T-cell (primary cell): ENCODE data around the gene SH3GL3. TPM values are rescaled to one million over a fixed set of nuclear protein-coding genes. Genes with fewer than 3 reads are reported as not detected.

Experiments
- ATAC-seq, 4 experiments: fragments of 200-7000 bp in 3 of 4; fragments of 150-1000 bp in 1 of 4; cut with Tn5 transposase; replicated peaks in 1 of 4; 1 replicate in 3 of 4; 2 replicates in 1 of 4; pipeline ENCODE4 v1.10.0; 2021; ENCODE audit warnings: moderate library complexity in 3 of 4, mild to moderate bottlenecking in 2 of 4, moderate number of reproducible peaks in 1 of 4
- CTCF ChIA-PET, 2 donors: fragments of 300-600 bp; sonication (Branson Sonifier 250); formaldehyde crosslinking; loops; one replicate each; lab custom pipeline; 2022; ENCODE audit warnings: antibody characterized with exemption in 2 of 2; lab: Charles Lee
- POLR2A ChIA-PET, 2 donors: fragments of 300-600 bp; sonication (Branson Sonifier 250); formaldehyde crosslinking; loops; one replicate each; lab custom pipeline; 2022; ENCODE audit warnings: antibody characterized with exemption in 2 of 2; lab: Charles Lee
- DNase-seq, 35 experiments: peaks; one replicate each; pipeline versions ENCODE4 v3.0.0 to v3.0.0-alpha.2; 2013 to 2023
- H3K27ac ChIP-seq: one replicate; pipeline ENCODE4 v1.5.1; 2013; ENCODE audit warnings: low read length
- H3K27me3 ChIP-seq, 2 experiments: replicated peaks in 1 of 2; 1 replicate in 1 of 2; 2 replicates in 1 of 2; pipeline versions ENCODE4 v1.6.1 to v1.7.0; 2013; ENCODE audit warnings: low read length in 1 of 2, mixed read lengths in 1 of 2; ENCODE audit not compliant: control insufficient read depth in 2 of 2, insufficient read depth in 2 of 2; ENCODE audit errors: extremely low read depth in 1 of 2
- H3K36me3 ChIP-seq, 2 donors: 1 replicate in 1 of 2; 2 replicates in 1 of 2; pipeline versions ENCODE4 v1.6.1 to v1.7.0; 2013; ENCODE audit warnings: low read length in 1 of 2; ENCODE audit not compliant: control insufficient read depth in 2 of 2, insufficient read depth in 1 of 2; ENCODE audit errors: extremely low read depth in 1 of 2
- H3K4me1 ChIP-seq, 2 experiments: 1 replicate in 1 of 2; 2 replicates in 1 of 2; pipeline versions ENCODE4 v1.6.1 to v1.7.0; 2013; ENCODE audit warnings: low read length in 2 of 2, mixed read lengths in 1 of 2; ENCODE audit not compliant: insufficient read depth in 2 of 2, control insufficient read depth in 1 of 2; ENCODE audit errors: extremely low read depth in 1 of 2
- H3K4me3 ChIP-seq, 2 donors: 1 replicate in 1 of 2; 2 replicates in 1 of 2; pipeline versions ENCODE4 v1.5.1 to v1.7.0; 2013; ENCODE audit warnings: mild to moderate bottlenecking in 2 of 2, low read length in 1 of 2, moderate library complexity in 1 of 2; ENCODE audit not compliant: control insufficient read depth in 1 of 2; ENCODE audit errors: extremely low read depth in 1 of 2
- H3K9me3 ChIP-seq: 2 replicates; pipeline ENCODE4 v1.7.0; 2013
- H3K27ac Mint-ChIP-seq, 2 donors: one replicate each; pipeline ENCODE4 v1.8.0; 2020 to 2021; ENCODE audit warnings: mild to moderate bottlenecking in 2 of 2, mixed read lengths in 2 of 2
- H3K27me3 Mint-ChIP-seq, 2 donors: one replicate each; pipeline ENCODE4 v1.8.0; 2021 to 2022; ENCODE audit warnings: mixed read lengths in 2 of 2
- H3K36me3 Mint-ChIP-seq: one replicate; pipeline ENCODE4 v1.8.0; 2021; ENCODE audit warnings: mixed read lengths
- H3K4me1 Mint-ChIP-seq, 3 donors: one replicate each; pipeline ENCODE4 v1.8.0; 2020 to 2022; ENCODE audit warnings: mixed read lengths in 3 of 3, mild to moderate bottlenecking in 1 of 3
- H3K4me3 Mint-ChIP-seq, 3 donors: one replicate each; pipeline ENCODE4 v1.8.0; 2020 to 2022; ENCODE audit warnings: mild to moderate bottlenecking in 3 of 3, mixed read lengths in 3 of 3, moderate library complexity in 3 of 3
- H3K9me3 Mint-ChIP-seq, 3 donors: one replicate each; pipeline ENCODE4 v1.8.0; 2020 to 2022; ENCODE audit warnings: mixed read lengths in 3 of 3
- WGBS: methylation state at CpG from one replicate; pipeline ENCODE4 v1.1.5; 2013; ENCODE audit warnings: missing lambda C conversion rate; ENCODE audit not compliant: insufficient coverage; 5-methylcytosine and 5-hydroxymethylcytosine counted together
- total RNA-seq, 35 experiments: library from RNA in 6 of 35; stranded (reverse) in 6 of 35; fragments of 120-200 nt in 1 of 35; gene quantifications; one replicate each; pipeline versions ENCODE4 v1.2.1 to v1.2.4 and lab custom pipeline; 2013 to 2026

Gene SH3GL3
- total RNA-seq, 5 donors from 2014 or later (not counting 1 experiment from before 2014, with no cell fraction given): not detected

- ATAC-seq (no peak), DNase-seq (no peak)
- H3K27me3 ChIP-seq: peaks cover 0 to 10% of the 10 kb centered on the region in 2 experiments
- no peaks in the 10 kb centered on the region for H3K4me1 ChIP-seq
- H3K27ac ChIP-seq: no peak overlapping the region
- no peak overlapping the region for H3K4me3 ChIP-seq
- Mint-ChIP-seq H3K4me3 (no peak overlapping the region), H3K36me3 (no peaks in the 10 kb centered on the region), H3K27ac (no peak overlapping the region), H3K27me3 (peaks cover 8% of the 10 kb centered on the region in 2 donors), H3K4me1 (no peaks in the 10 kb centered on the region), H3K9me3 (no peaks in the 10 kb centered on the region)
- H3K9me3 ChIP-seq: no peaks in the 10 kb centered on the region
- CTCF ChIA-PET: no interaction called here
- WGBS: 100% methylated on average over 2 of the region's 3 CpGs
- H3K36me3 ChIP-seq: no peaks in the 10 kb centered on the region
- POLR2A ChIA-PET: no interaction called here
Measured at GRCh38 chr15:83477172-83477807, 30.1 kb downstream of the SH3GL3 start.

GRCh38 chr15:83477808-83478537 is 30.8 kb downstream of the SH3GL3 start:
- DNase-seq (no peak), ATAC-seq (no peak)
- Mint-ChIP-seq H3K36me3 (no peaks in the 10 kb centered on the region), H3K27ac (no peak overlapping the region), H3K27me3 (peaks cover 4 to 5% of the 10 kb centered on the region in 2 donors), H3K9me3 (no peaks in the 10 kb centered on the region), H3K4me3 (no peak overlapping the region), H3K4me1 (no peaks in the 10 kb centered on the region)
- Histone ChIP-seq H3K9me3 (no peaks in the 10 kb centered on the region), H3K4me1 (no peaks in the 10 kb centered on the region), H3K27me3 (peaks cover 0 to 6% of the 10 kb centered on the region in 2 experiments), H3K36me3 (no peaks in the 10 kb centered on the region), H3K4me3 (no peak overlapping the region), H3K27ac (no peak overlapping the region)
- POLR2A ChIA-PET: interaction anchor here in 1 of 2 donors (0.6 kb wide), 1 partner anchor 344 kb away, joined by 3 read pairs; no protein-coding TSS in a partner anchor
- CTCF ChIA-PET: no interaction called here
- WGBS: 51% methylated on average over 2 of the region's 5 CpGs

- Histone ChIP-seq H3K4me1 (no peaks in the 10 kb centered on the region), H3K27ac (no peak overlapping the region), H3K9me3 (no peaks in the 10 kb centered on the region), H3K27me3 (peaks cover 0 to 7% of the 10 kb centered on the region in 2 experiments), H3K36me3 (no peaks in the 10 kb centered on the region), H3K4me3 (no peak overlapping the region)
- H3K27me3 Mint-ChIP-seq: peaks cover 0 to 4% of the 10 kb centered on the region in 2 donors
- WGBS: no CpG with 5 or more reads among the region's 1 CpG
- no peak for DNase-seq
- H3K4me3 Mint-ChIP-seq: no peak overlapping the region
- POLR2A ChIA-PET: no interaction called here
- ATAC-seq: no peak
- H3K9me3 Mint-ChIP-seq: peaks cover 7 to 13% (median 7%) of the 10 kb centered on the region in 3 donors
- CTCF ChIA-PET: no interaction called here
- H3K4me1 Mint-ChIP-seq: no peaks in the 10 kb centered on the region
- no peak overlapping the region for H3K27ac Mint-ChIP-seq
- H3K36me3 Mint-ChIP-seq: no peaks in the 10 kb centered on the region
Measured at GRCh38 chr15:83483612-83484011, 36.5 kb downstream of the SH3GL3 start.

- Mint-ChIP-seq H3K27me3 (peaks cover 0 to 1% of the 10 kb centered on the region in 2 donors), H3K4me3 (no peak overlapping the region), H3K27ac (no peak overlapping the region), H3K36me3 (no peaks in the 10 kb centered on the region), H3K9me3 (peaks cover 7 to 13% (median 7%) of the 10 kb centered on the region in 3 donors), H3K4me1 (no peaks in the 10 kb centered on the region)
- Histone ChIP-seq H3K27ac (no peak overlapping the region), H3K9me3 (no peaks in the 10 kb centered on the region), H3K4me3 (no peak overlapping the region), H3K4me1 (no peaks in the 10 kb centered on the region), H3K27me3 (peaks cover 0 to 3% of the 10 kb centered on the region in 2 experiments), H3K36me3 (no peaks in the 10 kb centered on the region)
- WGBS: no CpG with 5 or more reads among the region's 2 CpGs
- ChIA-PET POLR2A (no interaction called here), CTCF (no interaction called here)
- DNase-seq (no peak), ATAC-seq (no peak)
Measured at GRCh38 chr15:83484636-83485035, 37.5 kb downstream of the SH3GL3 start.

GRCh38 chr15:83486363-83486762 is 39.2 kb downstream of the SH3GL3 start:
- no peaks in the 10 kb centered on the region for H3K36me3 ChIP-seq
- Mint-ChIP-seq H3K27me3 (peaks cover 3 to 5% of the 10 kb centered on the region in 2 donors), H3K4me3 (no peak overlapping the region), H3K9me3 (peaks cover 7 to 13% (median 7%) of the 10 kb centered on the region in 3 donors), H3K27ac (no peak overlapping the region), H3K36me3 (no peaks in the 10 kb centered on the region), H3K4me1 (no peaks in the 10 kb centered on the region)
- ATAC-seq (no peak), DNase-seq (no peak)
- peaks cover 0 to 7% of the 10 kb centered on the region in 2 experiments for H3K27me3 ChIP-seq
- no peak overlapping the region for H3K27ac ChIP-seq
- H3K4me3 ChIP-seq: no peak overlapping the region
- H3K4me1 ChIP-seq: no peaks in the 10 kb centered on the region
- H3K9me3 ChIP-seq: no peaks in the 10 kb centered on the region
- POLR2A ChIA-PET: no interaction called here
- CTCF ChIA-PET: no interaction called here

GRCh38 chr15:83487519-83487918 is 40.4 kb downstream of the SH3GL3 start:
- ChIA-PET POLR2A (interaction anchor here in 1 of 2 donors (0.7 kb wide), 1 partner anchor 1112 kb away, joined by 5 read pairs; no protein-coding TSS in a partner anchor), CTCF (no interaction called here)
- ATAC-seq (no peak), DNase-seq (no peak)
- H3K27me3 ChIP-seq: peaks cover 0 to 7% of the 10 kb centered on the region in 2 experiments
- H3K36me3 ChIP-seq: no peaks in the 10 kb centered on the region
- Mint-ChIP-seq H3K36me3 (no peaks in the 10 kb centered on the region), H3K27me3 (peaks cover 3 to 5% of the 10 kb centered on the region in 2 donors), H3K9me3 (peaks cover 7 to 13% (median 7%) of the 10 kb centered on the region in 3 donors), H3K27ac (no peak overlapping the region), H3K4me3 (no peak overlapping the region), H3K4me1 (no peaks in the 10 kb centered on the region)
- no peaks in the 10 kb centered on the region for H3K4me1 ChIP-seq
- H3K9me3 ChIP-seq: no peaks in the 10 kb centered on the region
- H3K27ac ChIP-seq: no peak overlapping the region
- no CpG with 5 or more reads among the region's 3 CpGs for WGBS
- H3K4me3 ChIP-seq: no peak overlapping the region
